ENCODE data around the gene ARHGEF33.

DNA sequence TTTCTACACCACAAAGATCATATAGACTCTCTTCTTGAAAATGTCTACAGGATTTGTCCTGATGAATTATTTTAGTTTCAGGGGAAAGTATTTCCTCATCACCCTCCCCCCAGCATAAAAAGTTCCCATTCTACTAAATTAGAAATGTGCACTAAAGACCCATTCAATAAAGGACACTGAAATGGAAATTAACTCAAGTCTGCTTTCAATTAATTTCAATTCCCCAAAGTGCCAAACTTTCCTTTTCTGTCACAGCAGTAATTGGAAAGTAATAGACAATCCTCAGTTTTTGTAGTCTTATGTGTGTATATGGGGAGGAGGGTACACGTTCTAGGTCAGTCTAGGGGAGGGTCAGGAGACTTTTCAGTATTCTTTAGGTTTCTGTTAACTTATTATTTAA lies 21.5 kb downstream of the ARHGEF33 start:
- TF ChIP-seq, protein P1, sequence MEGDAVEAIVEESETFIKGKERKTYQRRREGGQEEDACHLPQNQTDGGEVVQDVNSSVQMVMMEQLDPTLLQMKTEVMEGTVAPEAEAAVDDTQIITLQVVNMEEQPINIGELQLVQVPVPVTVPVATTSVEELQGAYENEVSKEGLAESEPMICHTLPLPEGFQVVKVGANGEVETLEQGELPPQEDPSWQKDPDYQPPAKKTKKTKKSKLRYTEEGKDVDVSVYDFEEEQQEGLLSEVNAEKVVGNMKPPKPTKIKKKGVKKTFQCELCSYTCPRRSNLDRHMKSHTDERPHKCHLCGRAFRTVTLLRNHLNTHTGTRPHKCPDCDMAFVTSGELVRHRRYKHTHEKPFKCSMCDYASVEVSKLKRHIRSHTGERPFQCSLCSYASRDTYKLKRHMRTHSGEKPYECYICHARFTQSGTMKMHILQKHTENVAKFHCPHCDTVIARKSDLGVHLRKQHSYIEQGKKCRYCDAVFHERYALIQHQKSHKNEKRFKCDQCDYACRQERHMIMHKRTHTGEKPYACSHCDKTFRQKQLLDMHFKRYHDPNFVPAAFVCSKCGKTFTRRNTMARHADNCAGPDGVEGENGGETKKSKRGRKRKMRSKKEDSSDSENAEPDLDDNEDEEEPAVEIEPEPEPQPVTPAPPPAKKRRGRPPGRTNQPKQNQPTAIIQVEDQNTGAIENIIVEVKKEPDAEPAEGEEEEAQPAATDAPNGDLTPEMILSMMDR (conservative IDR thresholded peaks at IDR 0.05; ENCODE audit: low read length): no peak
- no peak for TF ChIP-seq EZH2phosphoT487 (IDR thresholded peaks at IDR 0.05; ENCODE audit: borderline replicate concordance, low read depth, low read length)
